ENCODE results near the gene NUDT8.

NUDT8 gene

GRCh38 chr11:67633758-67634365 lies 4.1 kb upstream of the NUDT8 start:
- no peak for TF ChIP-seq CTCF (IDR thresholded peaks at IDR 0.05; ENCODE audit: borderline replicate concordance, insufficient read depth, low read depth, low read length)

GRCh38 chr11:67632982-67633755 lies 3.4 kb upstream of the NUDT8 start:
- H3K4me3 ChIP-seq (ENCODE audit: low read depth, low read length) = no peak overlapping the region
- no peak for TF ChIP-seq CTCF (IDR thresholded peaks at IDR 0.05; ENCODE audit: borderline replicate concordance, insufficient read depth, low read depth, low read length)

More at GRCh38 chr11:67633758-67634365, 4.1 kb upstream of the NUDT8 start:
- no peak overlapping the region for H3K4me3 ChIP-seq (ENCODE audit: low read depth, low read length)

- no peak overlapping the region for H3K4me3 ChIP-seq (ENCODE audit: low read depth, low read length)
- no peak for TF ChIP-seq CTCF (IDR thresholded peaks at IDR 0.05; ENCODE audit: borderline replicate concordance, insufficient read depth, low read depth, low read length)
Observed at GRCh38 chr11:67632175-67632981, 2.6 kb upstream of the NUDT8 start.

- no peak overlapping the region for H3K4me3 ChIP-seq (ENCODE audit: low read depth, low read length)
- TF ChIP-seq CTCF (IDR thresholded peaks at IDR 0.05; ENCODE audit: borderline replicate concordance, insufficient read depth, low read depth, low read length) = no peak
Observed at GRCh38 chr11:67631853-67632174, 2.1 kb upstream of the NUDT8 start.

- no peak overlapping the region for H3K4me3 ChIP-seq (ENCODE audit: low read depth, low read length)
- no peak for TF ChIP-seq CTCF (IDR thresholded peaks at IDR 0.05; ENCODE audit: borderline replicate concordance, insufficient read depth, low read depth, low read length)
Observed at GRCh38 chr11:67631411-67631810, 1.7 kb upstream of the NUDT8 start.

GRCh38 chr11:67630943-67631331 lies 1.2 kb upstream of the NUDT8 start:
- TF ChIP-seq CTCF (IDR thresholded peaks at IDR 0.05; ENCODE audit: borderline replicate concordance, insufficient read depth, low read depth, low read length) = no peak
- peak overlapping the region; percentile 77 for H3K4me3 ChIP-seq (ENCODE audit: low read depth, low read length)
